ENCODE data around the gene SARNP. TPM values are rescaled to one million over a fixed set of nuclear protein-coding genes. Genes with fewer than 3 reads are reported as not detected.
A peak's percentile ranks its signal among the peaks of the same experiment; 100 is the strongest.

Gene SARNP
- total and polyA plus RNA-seq, 9 of the 15 experiments (the other 6 are each of a cell fraction or from before 2014, with no cell fraction given) = 70.1 to 400 (median 198) TPM

DNA sequence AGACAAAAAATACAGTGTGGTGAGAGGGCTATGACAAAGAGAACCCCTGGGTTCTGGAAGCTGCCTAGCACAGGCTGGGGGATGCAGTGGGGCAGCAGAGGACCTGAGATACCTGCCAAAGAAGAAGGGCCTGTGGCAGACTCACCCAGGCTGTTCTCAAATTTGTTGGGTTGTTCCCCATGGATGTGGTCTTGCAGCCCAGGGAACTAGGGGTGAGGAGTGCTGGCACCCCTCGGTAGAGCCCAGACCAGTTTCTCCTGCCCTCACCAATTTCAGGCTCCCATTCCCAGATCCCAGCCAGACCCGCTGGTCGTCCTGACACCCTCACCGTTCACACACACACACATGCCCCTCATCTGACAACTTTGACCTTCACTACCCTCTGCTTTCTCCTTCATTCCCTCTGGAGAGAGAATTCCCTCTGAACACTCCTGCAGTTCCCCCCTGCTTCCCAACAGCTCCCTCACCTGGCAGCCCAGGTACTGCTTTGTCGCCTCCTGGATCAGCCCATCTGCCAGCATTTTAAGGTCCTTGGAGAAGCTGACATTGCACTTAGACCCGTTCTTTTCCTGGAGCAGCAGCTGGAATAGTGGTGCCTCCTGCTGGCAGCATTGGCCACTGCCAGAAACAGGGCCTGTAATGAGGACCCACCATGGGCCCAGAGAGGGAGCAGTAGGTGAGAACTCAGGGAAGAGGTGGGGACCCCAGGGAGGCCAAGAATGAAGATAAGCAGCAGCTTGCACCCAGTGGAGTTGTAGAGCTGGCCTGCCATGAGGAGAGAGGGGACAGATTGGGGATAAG, 80.5 kb downstream of the SARNP start:
- Histone ChIP-seq H3K9ac (ENCODE audit: insufficient read depth in 1 of 2, low read depth in 2 of 2, low read length in 2 of 2) (peak overlapping the region in 1 of 2 experiments; percentile 1; a peak in 1 of 4 replicates), H3K4me3 (no peak overlapping the region), H3K27ac (ENCODE audit: extremely low read depth, low read depth, low read length) (no peak overlapping the region), H2AFZ (ENCODE audit: low read depth, low read length) (peak overlapping the region; percentile 95), H3K4me2 (ENCODE audit: insufficient read depth, low read length) (no peak overlapping the region), H3K9me3 (replicated peaks; ENCODE audit: control insufficient read depth, insufficient read depth, low read depth, low read length) (no peaks in the 10 kb centered on the region), H3K36me3 (ENCODE audit: control insufficient read depth, insufficient read depth, low read length) (no peaks in the 10 kb centered on the region), H3K27me3 (ENCODE audit: control insufficient read depth in 2 of 2, insufficient read depth in 2 of 2, low read length in 2 of 2) (no peaks in the 10 kb centered on the region), H3K4me1 (replicated peaks in 1 of 2; ENCODE audit: control insufficient read depth in 2 of 2, insufficient read depth in 2 of 2, low read length in 2 of 2) (peaks cover 18% of the 10 kb centered on the region in 2 experiments), H3K79me2 (ENCODE audit: control insufficient read depth, insufficient read depth, low read length) (no peaks in the 10 kb centered on the region), H3K9me1 (ENCODE audit: control insufficient read depth, insufficient read depth, low read length) (no peaks in the 10 kb centered on the region), H4K20me1 (replicated peaks; ENCODE audit: control insufficient read depth, insufficient read depth, low read length) (no peaks in the 10 kb centered on the region)
- FAIRE-seq (peak; percentile 93), DNase-seq (ENCODE audit: extremely low read depth in 1 of 4, low spot score in 3 of 4) (peak; percentile 48 to 84 (median 63)), ATAC-seq (peak; percentile 88)
- intact Hi-C loops (cut with micrococcal nuclease) (loop anchor here (1.0 to 5.0 kb wide), 4 partner anchors 13 to 550 kb away; a partner anchor contains a TSS), in situ Hi-C loops (cut with MboI) (loop anchor here (5.0 kb wide), 2 partner anchors 205 to 295 kb away; no protein-coding TSS in a partner anchor)
- 45% methylated on average over 4 of the region's 6 CpGs for WGBS (ENCODE audit: insufficient coverage, low coverage, missing lambda C conversion rate)
- ChIA-PET POLR2A (interaction anchor here (0.5 to 3.7 kb wide), 3 partner anchors 8 to 302 kb away, joined by 3 to 25 read pairs (median 3); partner anchors contain the start of gene CD63), CTCF (ENCODE audit: low intra/inter-chr PET ratio) (interaction anchor here (0.7 to 2.2 kb wide), 5 partner anchors 12 to 548 kb away, joined by 3 to 20 read pairs (median 3); a partner anchor contains a TSS)
- BruUV-seq (replicated peaks) = no TSS peak
- no peak for TF ChIP-seq MCM5 (IDR thresholded peaks at IDR 0.05; ENCODE audit: low read depth)
- TF ChIP-seq NR2C1 (IDR thresholded peaks at IDR 0.05) = no peak
- no peak for TF ChIP-seq NR2C1 (tag; IDR thresholded peaks at IDR 0.05)
- peak; percentile 10; the same call in 1 of the 2 replicates for TF ChIP-seq CREB1 (IDR thresholded peaks at IDR 0.05)
- no peak for TF ChIP-seq CREB1 (CRISPR knock-in tag; IDR thresholded peaks at IDR 0.05)
- TF ChIP-seq, protein P1, sequence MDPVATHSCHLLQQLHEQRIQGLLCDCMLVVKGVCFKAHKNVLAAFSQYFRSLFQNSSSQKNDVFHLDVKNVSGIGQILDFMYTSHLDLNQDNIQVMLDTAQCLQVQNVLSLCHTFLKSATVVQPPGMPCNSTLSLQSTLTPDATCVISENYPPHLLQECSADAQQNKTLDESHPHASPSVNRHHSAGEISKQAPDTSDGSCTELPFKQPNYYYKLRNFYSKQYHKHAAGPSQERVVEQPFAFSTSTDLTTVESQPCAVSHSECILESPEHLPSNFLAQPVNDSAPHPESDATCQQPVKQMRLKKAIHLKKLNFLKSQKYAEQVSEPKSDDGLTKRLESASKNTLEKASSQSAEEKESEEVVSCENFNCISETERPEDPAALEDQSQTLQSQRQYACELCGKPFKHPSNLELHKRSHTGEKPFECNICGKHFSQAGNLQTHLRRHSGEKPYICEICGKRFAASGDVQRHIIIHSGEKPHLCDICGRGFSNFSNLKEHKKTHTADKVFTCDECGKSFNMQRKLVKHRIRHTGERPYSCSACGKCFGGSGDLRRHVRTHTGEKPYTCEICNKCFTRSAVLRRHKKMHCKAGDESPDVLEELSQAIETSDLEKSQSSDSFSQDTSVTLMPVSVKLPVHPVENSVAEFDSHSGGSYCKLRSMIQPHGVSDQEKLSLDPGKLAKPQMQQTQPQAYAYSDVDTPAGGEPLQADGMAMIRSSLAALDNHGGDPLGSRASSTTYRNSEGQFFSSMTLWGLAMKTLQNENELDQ (CRISPR knock-in tag; IDR thresholded peaks at IDR 0.05; ENCODE audit: borderline replicate concordance) = no peak
- no peak for TF ChIP-seq NBN (IDR thresholded peaks at IDR 0.05; ENCODE audit: low read depth)
- TF ChIP-seq MAFG (tag; conservative IDR thresholded peaks at IDR 0.05) = peak; percentile 69
- peak in 2 of 3 experiments; percentile 46 to 53 for TF ChIP-seq YY1 (IDR thresholded peaks at IDR 0.05; ENCODE audit: borderline replicate concordance in 1 of 3, control insufficient read depth in 1 of 3, extremely low read depth in 1 of 3, insufficient read depth in 3 of 3, insufficient read length in 1 of 3, insufficient replicate concordance in 2 of 3, low read depth in 1 of 3, low read length in 2 of 3)
- TF ChIP-seq MAFK (IDR thresholded peaks at IDR 0.05; ENCODE audit: low read length) = peak; percentile 70
- TF ChIP-seq ZNF384 (IDR thresholded peaks at IDR 0.05; ENCODE audit: low read depth, low read length) = 0 out of 2 replicates have a peak, but pooled peaks have one; percentile 39
- TF ChIP-seq, protein P2, sequence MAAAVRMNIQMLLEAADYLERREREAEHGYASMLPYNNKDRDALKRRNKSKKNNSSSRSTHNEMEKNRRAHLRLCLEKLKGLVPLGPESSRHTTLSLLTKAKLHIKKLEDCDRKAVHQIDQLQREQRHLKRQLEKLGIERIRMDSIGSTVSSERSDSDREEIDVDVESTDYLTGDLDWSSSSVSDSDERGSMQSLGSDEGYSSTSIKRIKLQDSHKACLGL (CRISPR knock-in tag; IDR thresholded peaks at IDR 0.05; ENCODE audit: borderline replicate concordance, poor library complexity, severe bottlenecking) = no peak
- TF ChIP-seq MTA2 (IDR thresholded peaks at IDR 0.05; ENCODE audit: low read depth) = no peak
- no peak for TF ChIP-seq FUS (optimal IDR thresholded peaks at IDR 0.05; ENCODE audit: low read depth, low read length)
- TF ChIP-seq KLF16 (IDR thresholded peaks at IDR 0.05) = peak; percentile 66

Data from K562 (cell line).